ENCODE measurements around the gene RAB8B. TPM values are rescaled to one million over a fixed set of nuclear protein-coding genes. Genes with fewer than 3 reads are reported as not detected.

The RAB8B gene
- total and polyA plus RNA-seq, 2 of the 13 experiments (the other 11 are each of a cell fraction or from before 2014, with no cell fraction given), result 6.8 to 14.2 TPM

- TF ChIP-seq, protein P1, sequence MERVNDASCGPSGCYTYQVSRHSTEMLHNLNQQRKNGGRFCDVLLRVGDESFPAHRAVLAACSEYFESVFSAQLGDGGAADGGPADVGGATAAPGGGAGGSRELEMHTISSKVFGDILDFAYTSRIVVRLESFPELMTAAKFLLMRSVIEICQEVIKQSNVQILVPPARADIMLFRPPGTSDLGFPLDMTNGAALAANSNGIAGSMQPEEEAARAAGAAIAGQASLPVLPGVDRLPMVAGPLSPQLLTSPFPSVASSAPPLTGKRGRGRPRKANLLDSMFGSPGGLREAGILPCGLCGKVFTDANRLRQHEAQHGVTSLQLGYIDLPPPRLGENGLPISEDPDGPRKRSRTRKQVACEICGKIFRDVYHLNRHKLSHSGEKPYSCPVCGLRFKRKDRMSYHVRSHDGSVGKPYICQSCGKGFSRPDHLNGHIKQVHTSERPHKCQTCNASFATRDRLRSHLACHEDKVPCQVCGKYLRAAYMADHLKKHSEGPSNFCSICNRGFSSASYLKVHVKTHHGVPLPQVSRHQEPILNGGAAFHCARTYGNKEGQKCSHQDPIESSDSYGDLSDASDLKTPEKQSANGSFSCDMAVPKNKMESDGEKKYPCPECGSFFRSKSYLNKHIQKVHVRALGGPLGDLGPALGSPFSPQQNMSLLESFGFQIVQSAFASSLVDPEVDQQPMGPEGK (CRISPR knock-in tag; IDR thresholded peaks at IDR 0.05), result peak; percentile 75
- TF ChIP-seq YY1 (IDR thresholded peaks at IDR 0.05; ENCODE audit: insufficient read depth, insufficient replicate concordance, low read depth, low read length) (peak; percentile 68), ZNF672 (CRISPR knock-in tag; IDR thresholded peaks at IDR 0.05) (no peak), ATF7-NPFF (CRISPR knock-in tag; IDR thresholded peaks at IDR 0.05; ENCODE audit: low read depth) (0 out of 2 replicates have a peak, but pooled peaks have one; percentile 17), KMT2A (CRISPR knock-in tag; IDR thresholded peaks at IDR 0.05) (no peak), NFYB (CRISPR knock-in tag; IDR thresholded peaks at IDR 0.05) (peak; percentile 84), ZNF839 (CRISPR knock-in tag; IDR thresholded peaks at IDR 0.05; ENCODE audit: borderline replicate concordance) (no peak), NRL (CRISPR knock-in tag; IDR thresholded peaks at IDR 0.05; ENCODE audit: borderline replicate concordance) (no peak), NFYC (CRISPR knock-in tag; IDR thresholded peaks at IDR 0.05) (peak; percentile 87), ARNTL (CRISPR knock-in tag; IDR thresholded peaks at IDR 0.05) (peak; percentile 53), THAP11 (CRISPR knock-in tag; IDR thresholded peaks at IDR 0.05) (peak; percentile 99), PRDM15 (CRISPR knock-in tag; IDR thresholded peaks at IDR 0.05) (no peak), SALL1 (CRISPR knock-in tag; IDR thresholded peaks at IDR 0.05) (peak; percentile 29), IRF2 (CRISPR knock-in tag; IDR thresholded peaks at IDR 0.05) (0 out of 2 replicates have a peak, but pooled peaks have one; percentile 28), XRCC5 (optimal IDR thresholded peaks at IDR 0.05; ENCODE audit: low read length) (peak; percentile 27), HDAC1 (CRISPR knock-in tag; IDR thresholded peaks at IDR 0.05) (peak; percentile 79), JUN (CRISPR knock-in tag; IDR thresholded peaks at IDR 0.05) (0 out of 2 replicates have a peak, but pooled peaks have one; percentile 12), ZFYVE20 (CRISPR knock-in tag; IDR thresholded peaks at IDR 0.05; ENCODE audit: borderline replicate concordance, low read depth) (no peak), HHEX (CRISPR knock-in tag; IDR thresholded peaks at IDR 0.05) (no peak), SCMH1 (CRISPR knock-in tag; IDR thresholded peaks at IDR 0.05; ENCODE audit: borderline replicate concordance) (no peak), MAZ (IDR thresholded peaks at IDR 0.05; ENCODE audit: borderline replicate concordance, low read depth, low read length) (peak; percentile 44; the same call in 1 of the 2 replicates), MAZ (CRISPR knock-in tag; IDR thresholded peaks at IDR 0.05; ENCODE audit: low read depth) (peak; percentile 57; the same call in 1 of the 2 replicates)
- TF ChIP-seq, protein P2, sequence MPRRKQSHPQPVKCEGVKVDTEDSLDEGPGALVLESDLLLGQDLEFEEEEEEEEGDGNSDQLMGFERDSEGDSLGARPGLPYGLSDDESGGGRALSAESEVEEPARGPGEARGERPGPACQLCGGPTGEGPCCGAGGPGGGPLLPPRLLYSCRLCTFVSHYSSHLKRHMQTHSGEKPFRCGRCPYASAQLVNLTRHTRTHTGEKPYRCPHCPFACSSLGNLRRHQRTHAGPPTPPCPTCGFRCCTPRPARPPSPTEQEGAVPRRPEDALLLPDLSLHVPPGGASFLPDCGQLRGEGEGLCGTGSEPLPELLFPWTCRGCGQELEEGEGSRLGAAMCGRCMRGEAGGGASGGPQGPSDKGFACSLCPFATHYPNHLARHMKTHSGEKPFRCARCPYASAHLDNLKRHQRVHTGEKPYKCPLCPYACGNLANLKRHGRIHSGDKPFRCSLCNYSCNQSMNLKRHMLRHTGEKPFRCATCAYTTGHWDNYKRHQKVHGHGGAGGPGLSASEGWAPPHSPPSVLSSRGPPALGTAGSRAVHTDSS (CRISPR knock-in tag; conservative IDR thresholded peaks at IDR 0.05), result no peak
Measured at GRCh38 chr15:63188926-63189871, at the start of gene RAB8B (continued).

Data from HepG2 (cell line).